ENCODE measurements around the gene TIGD2.

Gene TIGD2

GRCh38 chr4:89110986-89111832, at the start of gene TIGD2:
TIGD2 (plus strand) TSS chr4:89111533; CDS start chr4:89112975, 1,442 bp downstream.
- in situ Hi-C loops (cut with HindIII; ENCODE audit: low sequenced_read_pairs), result no loop called here

- in situ Hi-C loops (cut with HindIII; ENCODE audit: low sequenced_read_pairs), result no loop called here
These were observed 46.5 kb upstream of the TIGD2 start for GRCh38 chr4:89064848-89065247.

GRCh38 chr4:89067417-89067816, 43.9 kb upstream of the TIGD2 start:
- in situ Hi-C loops (cut with HindIII; ENCODE audit: low sequenced_read_pairs), result no loop called here

- in situ Hi-C loops (cut with HindIII; ENCODE audit: low sequenced_read_pairs), result no loop called here
These were observed 41.9 kb upstream of the TIGD2 start for GRCh38 chr4:89069481-89069880.

- in situ Hi-C loops (cut with HindIII; ENCODE audit: low sequenced_read_pairs), result no loop called here
These were observed 41.3 kb upstream of the TIGD2 start for GRCh38 chr4:89070041-89070440.

- in situ Hi-C loops (cut with HindIII; ENCODE audit: low sequenced_read_pairs), result no loop called here
These were observed 40.0 kb upstream of the TIGD2 start for GRCh38 chr4:89071311-89071710.

- in situ Hi-C loops (cut with HindIII; ENCODE audit: low sequenced_read_pairs), result no loop called here
These were observed 38.4 kb upstream of the TIGD2 start for GRCh38 chr4:89072921-89073320.

- in situ Hi-C loops (cut with HindIII; ENCODE audit: low sequenced_read_pairs), result no loop called here
These were observed 33.6 kb upstream of the TIGD2 start for GRCh38 chr4:89077761-89078160.

GRCh38 chr4:89078300-89078699, 33.0 kb upstream of the TIGD2 start:
- in situ Hi-C loops (cut with HindIII; ENCODE audit: low sequenced_read_pairs), result no loop called here

GRCh38 chr4:89099034-89099433, 12.3 kb upstream of the TIGD2 start:
- in situ Hi-C loops (cut with HindIII; ENCODE audit: low sequenced_read_pairs), result no loop called here

- in situ Hi-C loops (cut with HindIII; ENCODE audit: low sequenced_read_pairs), result no loop called here
These were observed 11.9 kb upstream of the TIGD2 start for GRCh38 chr4:89099471-89099870.

- in situ Hi-C loops (cut with HindIII; ENCODE audit: low sequenced_read_pairs), result no loop called here
These were observed 10.5 kb upstream of the TIGD2 start for GRCh38 chr4:89100853-89101252.

- in situ Hi-C loops (cut with HindIII; ENCODE audit: low sequenced_read_pairs), result no loop called here
These were observed 9.8 kb upstream of the TIGD2 start for GRCh38 chr4:89101256-89102161.

- in situ Hi-C loops (cut with HindIII; ENCODE audit: low sequenced_read_pairs), result no loop called here
These were observed 5.6 kb upstream of the TIGD2 start for GRCh38 chr4:89105726-89106125.

- in situ Hi-C loops (cut with HindIII; ENCODE audit: low sequenced_read_pairs), result no loop called here
These were observed 3.2 kb upstream of the TIGD2 start for GRCh38 chr4:89108091-89108490.

- in situ Hi-C loops (cut with HindIII; ENCODE audit: low sequenced_read_pairs), result no loop called here
These were observed 1.3 kb upstream of the TIGD2 start for GRCh38 chr4:89109841-89110540.

GRCh38 chr4:89110541-89110985, 770 bp upstream of the TIGD2 start:
- in situ Hi-C loops (cut with HindIII; ENCODE audit: low sequenced_read_pairs), result no loop called here

- in situ Hi-C loops (cut with HindIII; ENCODE audit: low sequenced_read_pairs), result no loop called here
These were observed 665 bp downstream of the TIGD2 start for GRCh38 chr4:89111833-89112563.

- in situ Hi-C loops (cut with HindIII; ENCODE audit: low sequenced_read_pairs), result no loop called here
These were observed 2.1 kb downstream of the TIGD2 start for GRCh38 chr4:89113415-89113814.

- in situ Hi-C loops (cut with HindIII; ENCODE audit: low sequenced_read_pairs), result no loop called here
These were observed 2.8 kb downstream of the TIGD2 start for GRCh38 chr4:89114100-89114499.

All from DLD1 (cell line).